Measurements from ENCODE around the gene FOXO1.

DNA sequence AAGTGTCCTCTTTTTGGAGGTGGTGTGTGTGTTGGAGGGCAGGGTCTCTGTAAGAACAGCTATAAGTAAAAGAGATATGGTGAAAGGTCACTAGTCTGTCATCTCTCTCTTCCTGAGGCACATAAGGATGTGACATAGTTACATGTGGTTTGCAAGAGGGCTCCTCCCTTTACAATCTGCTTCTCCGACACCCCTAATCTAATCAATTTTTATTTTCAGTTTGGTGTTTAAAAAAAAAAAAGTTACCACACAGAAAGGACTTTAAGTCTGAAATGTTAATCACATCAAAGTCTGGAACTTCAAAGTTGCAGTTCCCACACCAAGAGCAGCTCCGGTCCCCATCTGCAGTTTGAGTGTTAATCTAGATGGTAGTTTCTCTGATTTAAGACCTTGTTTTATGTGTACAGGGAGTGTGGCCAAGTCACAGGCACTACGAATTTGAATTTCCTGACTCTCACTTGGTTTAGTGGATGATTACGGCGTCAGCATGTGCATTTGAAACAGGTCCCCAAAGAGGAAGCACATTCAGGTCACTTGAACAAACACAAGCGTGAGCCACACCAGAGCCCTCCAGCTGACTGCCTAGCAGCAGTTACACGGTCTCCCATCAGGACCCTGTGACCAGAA, 53.1 kb downstream of the FOXO1 start:
- TF ChIP-seq, protein P1, sequence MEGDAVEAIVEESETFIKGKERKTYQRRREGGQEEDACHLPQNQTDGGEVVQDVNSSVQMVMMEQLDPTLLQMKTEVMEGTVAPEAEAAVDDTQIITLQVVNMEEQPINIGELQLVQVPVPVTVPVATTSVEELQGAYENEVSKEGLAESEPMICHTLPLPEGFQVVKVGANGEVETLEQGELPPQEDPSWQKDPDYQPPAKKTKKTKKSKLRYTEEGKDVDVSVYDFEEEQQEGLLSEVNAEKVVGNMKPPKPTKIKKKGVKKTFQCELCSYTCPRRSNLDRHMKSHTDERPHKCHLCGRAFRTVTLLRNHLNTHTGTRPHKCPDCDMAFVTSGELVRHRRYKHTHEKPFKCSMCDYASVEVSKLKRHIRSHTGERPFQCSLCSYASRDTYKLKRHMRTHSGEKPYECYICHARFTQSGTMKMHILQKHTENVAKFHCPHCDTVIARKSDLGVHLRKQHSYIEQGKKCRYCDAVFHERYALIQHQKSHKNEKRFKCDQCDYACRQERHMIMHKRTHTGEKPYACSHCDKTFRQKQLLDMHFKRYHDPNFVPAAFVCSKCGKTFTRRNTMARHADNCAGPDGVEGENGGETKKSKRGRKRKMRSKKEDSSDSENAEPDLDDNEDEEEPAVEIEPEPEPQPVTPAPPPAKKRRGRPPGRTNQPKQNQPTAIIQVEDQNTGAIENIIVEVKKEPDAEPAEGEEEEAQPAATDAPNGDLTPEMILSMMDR (IDR thresholded peaks at IDR 0.05), result no peak
- TF ChIP-seq POLR2A (IDR thresholded peaks at IDR 0.05), result peak in 1 of 4 donors; percentile 46

Measured in esophagus squamous epithelium (tissue), 4 donors.